PC-9 (cell line): ENCODE measurements around the gene MVD. TPM values are rescaled to one million over a fixed set of nuclear protein-coding genes. Genes with fewer than 3 reads are reported as not detected.

Experiments used
- BruUV-seq: library from RNA; stranded (reverse); fragments of 400-500 nt; replicated peaks from 2 replicates; lab custom pipeline; 2021; lab: Mats Ljungman, UMichigan
- CTCF ChIA-PET: fragments of 300-600 bp; sonication (Branson Sonifier 250); formaldehyde crosslinking; loops from one replicate; lab custom pipeline; 2022; ENCODE audit warnings: antibody characterized with exemption; lab: Charles Lee
- POLR2A ChIA-PET: fragments of 300-600 bp; sonication (Branson Sonifier 250); formaldehyde crosslinking; loops from one replicate; lab custom pipeline; 2022; ENCODE audit warnings: antibody characterized with exemption; ENCODE audit not compliant: unreplicated experiment; lab: Charles Lee
- DNase-seq, 2 experiments: peaks; one replicate each; pipeline versions ENCODE4 v3.0.0 to v3.0.0-alpha.2; 2015 to 2022; ENCODE audit warnings: mixed read lengths in 1 of 2
- H2AFZ ChIP-seq: fragments of 200-600 bp; sonication (generic); 2 replicates; pipeline ENCODE4 v1.8.1; 2017; ENCODE audit warnings: antibody characterized with exemption
- H3F3A ChIP-seq: fragments of 200-600 bp; sonication (generic); 2 replicates; pipeline ENCODE4 v1.8.1; 2017; ENCODE audit warnings: antibody characterized with exemption, mild to moderate bottlenecking, low read depth; ENCODE audit not compliant: insufficient read depth
- H3K27ac ChIP-seq: fragments of 200-600 bp; sonication (generic); 2 replicates; pipeline ENCODE4 v1.6.1; 2016; ENCODE audit warnings: mixed run types
- H3K27me3 ChIP-seq: fragments of 200-600 bp; sonication (generic); 2 replicates; pipeline ENCODE4 v1.6.1; 2016; ENCODE audit warnings: low read depth, mixed run types; ENCODE audit not compliant: insufficient read depth
- H3K36me3 ChIP-seq: fragments of 200-600 bp; sonication (generic); 2 replicates; pipeline ENCODE4 v1.6.1; 2016; ENCODE audit warnings: low read depth, mixed run types
- H3K4me1 ChIP-seq: fragments of 200-600 bp; sonication (generic); replicated peaks from 2 replicates; pipeline ENCODE4 v1.6.1; 2016; ENCODE audit warnings: mixed run types; ENCODE audit not compliant: insufficient read depth
- H3K4me2 ChIP-seq: fragments of 200-600 bp; sonication (generic); 2 replicates; pipeline ENCODE4 v1.6.1; 2017; ENCODE audit warnings: mixed run types
- H3K4me3 ChIP-seq: fragments of 200-600 bp; sonication (generic); 2 replicates; pipeline ENCODE4 v1.6.1; 2016; ENCODE audit warnings: mixed run types
- H3K79me2 ChIP-seq: fragments of 200-600 bp; sonication (generic); 2 replicates; pipeline ENCODE4 v1.6.1; 2017; ENCODE audit warnings: low read depth, mixed run types
- H3K9me2 ChIP-seq: fragments of 200-600 bp; sonication (generic); 2 replicates; pipeline ENCODE4 v1.8.1; 2017; ENCODE audit warnings: mild to moderate bottlenecking; ENCODE audit not compliant: insufficient read depth
- H3K9me3 ChIP-seq: fragments of 200-600 bp; sonication (generic); 2 replicates; pipeline ENCODE4 v1.8.1; 2016; ENCODE audit warnings: low read depth; ENCODE audit not compliant: insufficient read depth
- H4K20me1 ChIP-seq: fragments of 200-600 bp; sonication (generic); 2 replicates; pipeline ENCODE4 v1.8.1; 2017; ENCODE audit not compliant: insufficient read depth
- EZH2 ChIP-seq: fragments of 200-600 bp; sonication (generic); IDR thresholded peaks from 2 replicates; pipeline ENCODE4 v1.8.0; 2017; ENCODE audit warnings: antibody characterized with exemption, low read depth
- intact Hi-C: fragments of 100-400 bp; cut with micrococcal nuclease; formaldehyde crosslinking; loops from one replicate; pipeline ENCODE4 v1.10.0; 2022; ENCODE audit not compliant: unreplicated experiment
- total RNA-seq: library from RNA; stranded (reverse); gene quantifications from 2 replicates; pipeline ENCODE4 v1.2.3, GENCODE V29; 2021
- TF ChIP-seq, protein P1 (sequence below): fragments of 200-600 bp; sonication (generic); conservative IDR thresholded peaks from 2 replicates; pipeline ENCODE4 v1.6.1; 2017; ENCODE audit warnings: mixed run types, antibody characterized with exemption, mild to moderate bottlenecking, moderate library complexity

The MVD gene
- total RNA-seq, 1 experiment from 2014 or later: 168 TPM

DNA sequence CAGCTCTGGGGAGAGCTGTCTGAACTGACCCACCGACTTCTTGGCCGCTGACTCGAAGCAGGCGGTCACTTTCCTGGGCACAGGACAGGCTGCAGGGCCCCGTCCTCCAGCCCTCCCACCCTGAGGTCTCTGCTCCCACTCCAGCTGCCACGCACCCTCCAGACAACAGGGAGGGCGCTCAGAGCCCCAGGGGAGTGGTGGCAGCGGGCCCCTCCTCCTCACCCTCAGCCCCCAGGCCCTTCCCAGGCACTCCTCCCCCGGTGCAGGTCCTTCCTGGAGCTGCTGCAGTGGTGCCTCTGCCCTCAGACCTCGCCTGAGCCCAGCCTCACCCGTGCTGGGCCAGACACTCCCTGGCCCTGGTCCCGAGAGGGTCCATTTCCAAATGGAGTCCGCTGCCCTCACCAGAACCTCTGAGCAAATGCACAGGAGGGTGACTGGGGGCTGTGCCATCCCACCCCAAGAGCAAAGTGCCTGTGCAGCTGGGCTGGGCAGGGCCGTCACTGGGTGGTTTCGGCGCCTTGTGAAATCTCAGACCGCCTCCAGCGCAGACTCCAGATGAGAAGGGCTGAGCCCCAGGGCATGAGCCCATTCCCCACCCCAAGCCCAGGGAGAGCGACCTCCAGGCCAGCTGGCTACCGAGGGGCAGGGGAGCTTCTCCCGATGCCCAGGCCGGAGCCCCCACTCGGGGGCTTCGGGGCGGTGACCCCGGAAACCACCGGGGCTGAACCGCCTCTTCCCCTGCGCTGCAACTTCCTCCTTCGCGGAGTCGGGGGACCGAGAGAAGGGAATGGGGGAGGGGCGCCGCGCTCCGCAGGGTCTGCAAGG, 12.8 kb downstream of the MVD start:
- ChIA-PET CTCF (no interaction called here), POLR2A (no interaction called here)
- H3K27ac ChIP-seq: no peak overlapping the region
- H3K4me3 ChIP-seq: peak overlapping the region; percentile 58; the same call in 1 of the 2 replicates
- peaks cover 11% of the 10 kb centered on the region; the same call in 1 of the 2 replicates for H3K27me3 ChIP-seq
- H3K4me1 ChIP-seq: no peaks in the 10 kb centered on the region
- H3K9me3 ChIP-seq: no peaks in the 10 kb centered on the region
- no peak overlapping the region for H2AFZ ChIP-seq
- H3F3A ChIP-seq: peaks cover 18% of the 10 kb centered on the region; the same call in 1 of the 2 replicates
- no TSS peak for BruUV-seq
- H3K9me2 ChIP-seq: no peaks in the 10 kb centered on the region
- TF ChIP-seq EZH2: no peak
- TF ChIP-seq, protein P1, sequence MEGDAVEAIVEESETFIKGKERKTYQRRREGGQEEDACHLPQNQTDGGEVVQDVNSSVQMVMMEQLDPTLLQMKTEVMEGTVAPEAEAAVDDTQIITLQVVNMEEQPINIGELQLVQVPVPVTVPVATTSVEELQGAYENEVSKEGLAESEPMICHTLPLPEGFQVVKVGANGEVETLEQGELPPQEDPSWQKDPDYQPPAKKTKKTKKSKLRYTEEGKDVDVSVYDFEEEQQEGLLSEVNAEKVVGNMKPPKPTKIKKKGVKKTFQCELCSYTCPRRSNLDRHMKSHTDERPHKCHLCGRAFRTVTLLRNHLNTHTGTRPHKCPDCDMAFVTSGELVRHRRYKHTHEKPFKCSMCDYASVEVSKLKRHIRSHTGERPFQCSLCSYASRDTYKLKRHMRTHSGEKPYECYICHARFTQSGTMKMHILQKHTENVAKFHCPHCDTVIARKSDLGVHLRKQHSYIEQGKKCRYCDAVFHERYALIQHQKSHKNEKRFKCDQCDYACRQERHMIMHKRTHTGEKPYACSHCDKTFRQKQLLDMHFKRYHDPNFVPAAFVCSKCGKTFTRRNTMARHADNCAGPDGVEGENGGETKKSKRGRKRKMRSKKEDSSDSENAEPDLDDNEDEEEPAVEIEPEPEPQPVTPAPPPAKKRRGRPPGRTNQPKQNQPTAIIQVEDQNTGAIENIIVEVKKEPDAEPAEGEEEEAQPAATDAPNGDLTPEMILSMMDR: no peak
- no peak for DNase-seq
- intact Hi-C loops: no loop called here
- peak overlapping the region; percentile 60 for H3K4me2 ChIP-seq
- H3K36me3 ChIP-seq: no peaks in the 10 kb centered on the region
- H3K79me2 ChIP-seq: no peaks in the 10 kb centered on the region
- H4K20me1 ChIP-seq: peaks cover 12% of the 10 kb centered on the region

DNA sequence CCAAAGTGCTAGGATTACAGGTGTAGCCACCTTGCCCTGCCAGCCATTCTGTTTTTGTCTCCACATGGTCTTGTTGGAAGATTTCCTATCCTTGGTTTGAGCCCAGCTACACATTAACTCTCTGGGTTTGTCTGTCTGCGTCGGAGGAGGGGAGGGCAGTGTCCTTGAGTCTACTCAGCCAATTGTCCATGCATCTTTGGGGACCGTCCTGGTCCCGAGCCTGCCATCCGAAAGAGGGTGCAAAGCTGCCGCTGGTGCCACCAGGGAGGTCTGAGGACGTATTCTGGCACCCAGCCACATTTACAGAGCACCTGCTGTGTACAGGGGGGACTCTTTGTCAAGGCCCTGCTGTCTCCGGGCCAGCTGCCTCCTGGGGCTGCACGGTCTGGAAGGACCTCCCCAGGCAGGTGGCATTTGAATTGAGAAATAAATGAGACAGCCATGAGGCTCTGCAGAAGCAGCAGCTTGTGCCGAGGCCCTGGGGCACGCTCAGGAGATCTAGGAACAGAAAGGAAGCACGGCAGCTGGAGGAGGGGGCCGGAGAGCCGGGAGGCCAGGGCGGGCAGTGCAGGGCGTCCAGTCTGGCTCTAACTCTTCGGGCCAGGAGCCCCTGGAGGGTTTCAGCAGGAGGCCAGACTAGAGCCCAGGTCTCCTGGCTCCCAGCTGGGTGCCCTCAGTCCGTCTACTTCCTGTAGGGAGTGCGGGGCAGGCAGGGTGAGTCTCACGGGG, 13.5 kb downstream of the MVD start:
- Histone ChIP-seq H3K4me3 (peak overlapping the region; percentile 58; the same call in 1 of the 2 replicates), H2AFZ (no peak overlapping the region), H3K9me2 (no peaks in the 10 kb centered on the region), H3K27me3 (peaks cover 13% of the 10 kb centered on the region; the same call in 1 of the 2 replicates), H3K36me3 (no peaks in the 10 kb centered on the region), H3K79me2 (no peaks in the 10 kb centered on the region), H3K9me3 (no peaks in the 10 kb centered on the region), H3K4me1 (no peaks in the 10 kb centered on the region), H3K4me2 (peak overlapping the region; percentile 60), H4K20me1 (peaks cover 12% of the 10 kb centered on the region), H3F3A (peaks cover 20% of the 10 kb centered on the region; the same call in 1 of the 2 replicates), H3K27ac (no peak overlapping the region)
- ChIA-PET POLR2A (no interaction called here), CTCF (no interaction called here)
- no peak for TF ChIP-seq EZH2
- TF ChIP-seq, protein P1: no peak
- BruUV-seq: no TSS peak
- intact Hi-C loops: no loop called here
- DNase-seq: no peak

DNA sequence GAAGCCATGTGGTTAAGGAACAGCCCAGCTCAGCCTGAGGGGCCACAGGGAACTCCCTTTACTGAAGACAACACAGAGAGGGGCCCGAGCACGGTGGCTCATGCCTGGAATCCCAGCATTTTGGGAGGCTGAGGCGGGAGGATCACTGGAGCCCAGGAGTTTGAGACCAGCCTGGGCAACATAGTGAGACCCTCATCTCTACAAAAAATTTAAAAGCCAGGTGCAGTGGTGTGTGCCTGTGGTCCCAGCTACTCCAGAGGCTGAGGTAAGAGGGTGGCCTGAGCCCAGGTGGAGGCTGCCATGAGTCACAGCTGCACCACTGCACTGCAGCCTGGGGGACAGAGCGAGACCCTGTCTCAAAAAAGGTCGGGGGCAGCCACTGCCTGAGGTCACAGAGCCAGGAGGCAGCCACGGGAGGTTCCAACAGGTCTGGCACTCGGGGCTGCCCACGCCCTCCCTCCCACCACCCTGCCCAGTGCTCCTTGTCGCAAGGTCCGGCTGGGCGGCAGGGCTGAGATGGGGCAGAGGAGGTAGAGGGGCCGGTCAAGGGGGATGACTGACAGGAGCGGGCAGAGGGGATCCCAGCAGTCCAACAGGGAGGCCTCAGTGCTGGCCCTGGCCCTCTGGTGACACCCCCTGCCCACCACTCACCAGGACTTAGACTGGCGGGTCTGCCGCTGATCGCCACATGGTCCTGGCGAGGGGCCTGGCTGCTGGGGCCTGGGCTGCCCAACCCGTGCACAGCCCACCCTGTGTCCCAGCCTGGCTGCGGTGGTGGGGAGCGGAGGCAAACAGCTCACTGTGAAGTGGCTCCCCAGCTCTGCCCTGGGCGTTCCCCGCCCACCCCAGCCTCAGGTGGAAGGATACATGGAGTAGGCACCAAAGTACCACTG, 15.5 kb downstream of the MVD start:
- Histone ChIP-seq H3F3A (peaks cover 21% of the 10 kb centered on the region; the same call in 1 of the 2 replicates), H3K9me3 (no peaks in the 10 kb centered on the region), H3K4me3 (no peak overlapping the region), H2AFZ (no peak overlapping the region), H3K27me3 (peaks cover 13% of the 10 kb centered on the region; the same call in 1 of the 2 replicates), H3K27ac (no peak overlapping the region), H3K4me2 (no peak overlapping the region), H4K20me1 (peaks cover 12% of the 10 kb centered on the region), H3K79me2 (no peaks in the 10 kb centered on the region), H3K9me2 (no peaks in the 10 kb centered on the region), H3K36me3 (no peaks in the 10 kb centered on the region), H3K4me1 (no peaks in the 10 kb centered on the region)
- POLR2A ChIA-PET: no interaction called here
- no peak for DNase-seq
- no peak for TF ChIP-seq EZH2
- TF ChIP-seq, protein P1: no peak
- CTCF ChIA-PET: no interaction called here
- BruUV-seq: no TSS peak
- intact Hi-C loops: no loop called here
